ENCODE measurements around the gene PRKCB.

DNA sequence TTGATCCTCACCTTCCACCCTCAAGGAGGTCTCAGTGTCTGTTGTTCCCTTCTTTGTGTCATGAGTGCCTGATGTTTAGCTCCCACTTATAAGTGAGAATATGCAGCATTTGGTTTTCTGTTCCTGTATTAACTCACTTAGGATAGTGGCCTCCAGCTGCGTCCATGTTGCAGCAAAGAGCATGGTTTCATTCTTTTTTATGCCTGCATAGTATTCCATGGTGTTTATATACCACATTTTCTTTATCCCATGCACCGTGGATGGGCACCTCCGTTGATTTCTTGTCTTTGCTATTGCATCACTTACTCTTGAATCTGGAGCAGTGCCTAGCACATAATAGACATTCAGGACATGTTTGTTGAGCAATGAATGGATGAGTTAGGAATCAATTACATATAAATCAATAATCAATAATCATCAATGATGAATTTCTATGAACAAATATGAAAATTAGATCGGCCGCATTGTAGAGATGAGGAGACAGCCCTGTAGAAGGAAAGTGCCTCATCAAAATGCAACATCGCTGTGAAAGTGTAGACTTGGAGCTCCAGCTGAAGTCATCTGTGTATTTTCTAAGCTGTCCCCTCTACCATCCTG lies 129.5 kb downstream of the PRKCB start:
- TF ChIP-seq CTCF (IDR thresholded peaks at IDR 0.05) (no peak), POLR2A (IDR thresholded peaks at IDR 0.05) (no peak)
